Measurements from ENCODE around the gene ATG101.

The ATG101 gene

DNA sequence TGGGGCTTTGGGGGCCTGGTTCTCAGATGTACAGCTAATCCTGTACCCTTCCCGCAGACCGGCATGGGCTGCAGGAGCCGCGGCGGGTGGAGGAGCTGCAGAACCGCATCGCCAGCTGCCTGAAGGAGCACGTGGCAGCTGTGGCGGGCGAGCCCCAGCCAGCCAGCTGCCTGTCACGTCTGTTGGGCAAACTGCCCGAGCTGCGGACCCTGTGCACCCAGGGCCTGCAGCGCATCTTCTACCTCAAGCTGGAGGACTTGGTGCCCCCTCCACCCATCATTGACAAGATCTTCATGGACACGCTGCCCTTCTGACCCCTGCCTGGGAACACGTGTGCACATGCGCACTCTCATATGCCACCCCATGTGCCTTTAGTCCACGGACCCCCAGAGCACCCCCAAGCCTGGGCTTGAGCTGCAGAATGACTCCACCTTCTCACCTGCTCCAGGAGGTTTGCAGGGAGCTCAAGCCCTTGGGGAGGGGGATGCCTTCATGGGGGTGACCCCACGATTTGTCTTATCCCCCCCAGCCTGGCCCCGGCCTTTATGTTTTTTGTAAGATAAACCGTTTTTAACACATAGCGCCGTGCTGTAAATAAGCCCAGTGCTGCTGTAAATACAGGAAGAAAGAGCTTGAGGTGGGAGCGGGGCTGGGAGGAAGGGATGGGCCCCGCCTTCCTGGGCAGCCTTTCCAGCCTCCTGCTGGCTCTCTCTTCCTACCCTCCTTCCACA, 11.0 kb upstream of the ATG101 start:
- DNase-seq, result peak; percentile 33

DNA sequence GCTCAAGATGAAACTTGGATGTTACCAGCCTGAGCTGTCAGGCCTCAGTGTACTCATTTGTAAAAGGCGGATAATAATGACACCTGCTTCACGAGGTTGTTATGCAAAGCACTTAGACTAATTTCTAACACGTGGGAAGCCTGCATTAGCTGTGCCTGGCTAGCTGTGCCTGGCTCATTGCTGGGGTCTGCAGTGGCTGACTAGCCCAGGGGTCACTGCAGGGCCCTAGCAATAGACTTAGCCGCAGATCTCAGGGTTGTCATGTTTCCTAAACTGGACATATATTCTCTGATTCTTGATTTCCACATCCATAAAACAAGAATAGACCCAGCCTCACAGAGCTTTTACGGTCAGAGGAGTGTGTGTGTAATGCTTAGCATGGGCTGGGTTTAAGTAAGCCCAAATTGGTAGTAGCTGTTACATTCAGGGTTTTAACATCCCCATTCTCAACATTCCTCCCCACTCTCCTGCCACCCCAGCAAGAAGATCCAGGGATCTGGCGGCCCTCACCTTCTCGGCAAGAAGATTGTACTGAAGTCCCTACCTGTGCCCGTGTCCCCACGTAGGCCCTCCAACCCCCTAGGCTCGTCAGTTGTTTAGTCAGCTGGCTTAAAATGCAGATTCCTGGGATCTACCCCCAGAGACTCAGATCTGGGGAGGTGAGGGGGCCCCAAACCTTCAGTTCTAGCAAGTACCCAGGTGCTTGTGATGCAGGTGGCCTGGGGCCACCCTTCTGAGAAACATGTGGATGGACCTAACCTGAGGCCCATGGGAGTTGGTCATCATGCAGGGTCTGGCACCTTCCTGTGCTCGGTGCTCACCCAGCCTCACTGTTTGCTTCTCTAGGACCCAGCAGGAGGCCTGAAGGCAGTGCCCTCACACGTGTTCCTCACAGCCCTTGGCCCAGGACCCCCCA, 9.9 kb upstream of the ATG101 start:
- no peak for DNase-seq

DNA sequence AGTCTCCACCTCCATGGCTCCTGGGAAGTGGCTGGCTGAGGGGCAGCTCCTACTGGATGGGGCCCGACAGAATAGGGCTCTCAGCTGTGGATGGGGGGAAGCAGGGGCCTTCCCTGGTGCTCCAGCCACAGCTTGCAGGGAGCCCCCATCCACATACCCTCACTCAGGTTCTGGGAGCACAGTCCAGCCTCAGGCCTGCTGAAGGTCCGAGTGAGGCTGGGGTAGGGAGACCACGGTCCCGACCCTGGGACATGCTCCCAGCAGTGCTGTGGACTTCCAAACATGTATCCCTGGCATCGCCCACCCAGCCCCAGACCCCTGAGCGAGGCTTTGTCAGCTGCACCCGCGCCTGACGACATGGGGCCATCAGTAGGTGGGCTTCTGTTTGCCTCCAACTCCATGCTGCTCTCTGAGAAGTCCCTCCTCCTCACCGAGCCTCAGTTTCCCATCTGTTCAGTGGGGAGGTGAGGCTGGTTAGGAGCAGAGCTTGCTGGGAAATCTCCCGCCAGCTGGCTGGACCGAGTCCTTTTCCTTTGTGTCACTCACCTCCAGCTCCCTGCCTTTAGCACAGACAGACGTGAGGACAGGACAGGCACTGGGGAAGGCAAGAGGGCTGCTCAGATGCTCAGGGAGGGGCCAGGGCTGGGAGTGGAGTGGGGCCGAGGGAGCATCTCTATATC, 9.1 kb upstream of the ATG101 start:
- no peak for DNase-seq

DNA sequence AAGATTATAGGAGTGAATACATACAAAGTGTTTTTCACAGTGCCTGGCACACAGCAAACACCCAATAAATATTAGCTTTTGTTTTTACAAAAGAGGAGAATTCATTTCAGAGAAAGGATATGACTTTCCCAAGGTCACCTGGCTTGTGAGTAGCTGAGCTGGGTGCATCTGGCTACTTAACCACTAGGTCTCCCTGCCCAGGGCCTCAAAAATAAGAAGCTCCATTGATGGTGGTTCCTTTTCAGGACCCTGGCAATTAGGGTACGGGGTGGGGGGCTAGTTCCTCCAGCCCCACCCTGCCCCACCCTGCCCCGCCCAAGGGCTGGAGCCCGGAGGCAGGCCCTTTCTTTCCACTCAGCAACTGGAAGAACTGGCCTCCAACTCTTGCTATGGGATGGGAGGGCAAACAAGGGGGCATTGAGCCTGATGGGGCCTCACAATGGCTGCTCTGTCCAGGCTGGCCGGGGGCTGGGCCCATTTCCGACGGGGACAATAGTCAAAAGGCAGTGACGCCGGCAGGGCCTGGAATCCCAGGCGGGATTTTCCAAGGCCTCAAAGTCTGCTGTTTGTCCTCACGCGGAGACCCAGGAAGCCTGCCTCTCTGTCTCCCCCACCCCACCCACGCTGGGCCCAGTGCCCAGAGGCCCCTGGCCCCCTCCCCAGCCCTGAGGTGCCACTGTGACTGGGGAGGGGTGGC, 8.2 kb upstream of the ATG101 start:
- DNase-seq, result no peak

DNA sequence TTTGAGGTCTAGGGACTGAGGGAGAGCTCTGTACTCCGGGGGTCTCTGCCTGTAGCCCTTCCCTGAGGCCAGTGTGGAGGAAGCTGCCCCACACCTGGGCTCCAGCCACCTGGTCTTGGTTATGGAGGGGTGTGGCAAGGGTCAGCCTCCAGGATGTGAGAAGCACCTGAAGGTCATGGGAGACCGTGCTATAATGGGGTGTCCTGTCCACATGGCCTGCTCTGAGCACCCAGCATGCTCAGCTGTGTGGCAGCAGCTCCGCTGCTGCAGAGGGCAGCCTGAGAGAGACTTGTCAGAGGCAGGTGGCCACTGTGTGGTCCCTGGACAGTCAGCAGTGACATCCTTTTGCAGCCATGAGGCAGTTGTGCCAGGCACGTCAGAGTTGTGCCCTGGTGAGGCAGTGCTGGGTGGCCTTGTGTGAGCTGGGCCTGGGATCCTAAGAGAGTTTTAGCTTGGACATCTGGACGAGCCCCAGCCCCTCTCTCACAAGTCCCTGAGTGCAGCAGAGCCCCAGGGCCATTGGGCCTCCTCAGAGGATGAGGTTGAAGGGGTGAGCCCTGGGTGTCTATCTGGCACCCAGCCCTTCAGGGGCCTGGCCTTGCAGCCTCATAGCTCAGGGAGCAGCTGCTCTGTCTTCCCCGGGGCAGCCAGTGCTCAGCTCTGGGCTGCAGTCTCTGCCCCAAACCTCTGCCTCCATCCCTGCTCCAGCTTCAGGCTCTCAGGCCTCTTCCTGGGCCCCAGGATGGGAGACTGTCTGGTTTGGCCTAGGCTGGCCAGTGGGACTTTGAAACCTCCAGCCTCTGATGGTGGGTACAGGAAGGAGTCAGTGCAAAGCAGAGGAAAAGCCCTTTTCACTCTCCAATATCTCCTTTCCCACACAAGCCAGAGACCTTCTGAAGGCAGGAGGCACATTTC, 7.4 kb upstream of the ATG101 start:
- peak; percentile 32 for DNase-seq

DNA sequence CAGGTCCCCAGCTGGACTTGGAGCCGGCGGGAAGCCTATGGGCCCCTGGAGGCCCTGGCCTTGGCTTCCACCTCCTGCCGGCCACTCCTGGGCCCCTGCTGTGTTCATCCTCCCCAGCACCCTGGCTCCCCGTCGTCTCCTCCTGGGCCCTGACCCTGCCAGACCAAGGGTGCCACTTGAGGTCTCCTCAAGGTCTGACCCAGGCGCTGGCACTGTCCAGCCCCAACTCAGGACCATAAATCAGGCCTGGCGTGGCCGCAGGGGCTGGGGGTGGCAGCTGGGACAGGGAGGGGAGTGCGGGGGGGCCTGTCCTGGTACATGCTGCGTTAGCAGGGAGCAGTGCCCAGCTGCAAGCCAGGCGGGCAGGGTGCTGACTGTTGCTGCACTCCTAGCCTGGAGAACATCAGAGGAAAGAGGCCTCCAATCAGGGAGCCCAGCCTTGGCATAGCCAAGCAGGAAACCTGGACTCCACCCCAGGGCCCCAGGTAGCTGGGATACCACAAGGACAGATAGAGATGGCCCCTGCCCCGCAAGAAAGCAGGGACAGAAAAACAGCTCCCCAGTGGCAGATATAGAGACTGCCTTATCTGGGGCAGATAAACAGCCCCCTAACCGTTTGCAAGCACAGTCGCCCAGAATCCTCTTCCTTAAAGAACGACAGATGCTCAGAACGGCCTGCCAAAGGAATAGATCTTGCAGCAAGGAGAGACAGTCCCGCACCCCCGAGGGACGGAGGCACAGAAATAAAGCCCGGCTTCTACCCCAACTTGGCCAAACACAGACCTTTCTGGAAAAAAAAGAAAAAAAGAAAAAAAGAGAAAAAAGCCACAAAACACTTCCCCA, 6.5 kb upstream of the ATG101 start:
- no peak for DNase-seq

DNA sequence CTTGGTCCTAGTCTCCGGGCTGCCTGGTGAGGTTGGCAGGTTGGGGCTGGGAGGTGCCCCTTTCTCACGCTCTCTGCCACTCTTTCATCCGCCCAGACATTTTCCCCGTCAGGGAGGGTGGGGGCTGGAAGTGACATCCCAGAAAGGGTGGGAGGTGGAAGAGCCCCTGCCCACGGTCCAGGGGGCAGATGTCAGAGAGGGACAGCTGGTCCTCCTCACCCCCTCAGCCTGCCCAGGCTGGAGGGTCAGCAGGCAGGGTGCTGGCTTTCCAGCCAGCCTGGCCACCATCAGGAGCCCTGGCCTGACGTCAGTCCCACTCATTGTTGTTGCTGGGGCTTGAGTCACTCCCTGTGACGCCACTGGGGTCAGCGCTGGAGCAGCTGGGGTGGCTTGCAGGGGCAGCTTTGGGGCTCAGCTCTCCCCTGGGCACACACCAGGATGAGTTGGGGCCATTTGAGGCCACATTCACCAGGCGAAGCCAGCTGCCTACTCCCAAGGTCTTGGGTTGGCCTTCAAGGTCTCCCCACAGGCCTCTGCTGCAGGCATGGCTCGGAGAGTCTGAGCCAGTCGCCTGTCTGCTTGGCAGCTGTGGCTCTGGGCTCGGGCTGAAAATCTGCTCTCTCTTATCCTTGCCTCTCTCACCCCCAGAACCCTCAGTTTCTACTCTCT, 5.7 kb upstream of the ATG101 start:
- DNase-seq, result peak; percentile 58

DNA sequence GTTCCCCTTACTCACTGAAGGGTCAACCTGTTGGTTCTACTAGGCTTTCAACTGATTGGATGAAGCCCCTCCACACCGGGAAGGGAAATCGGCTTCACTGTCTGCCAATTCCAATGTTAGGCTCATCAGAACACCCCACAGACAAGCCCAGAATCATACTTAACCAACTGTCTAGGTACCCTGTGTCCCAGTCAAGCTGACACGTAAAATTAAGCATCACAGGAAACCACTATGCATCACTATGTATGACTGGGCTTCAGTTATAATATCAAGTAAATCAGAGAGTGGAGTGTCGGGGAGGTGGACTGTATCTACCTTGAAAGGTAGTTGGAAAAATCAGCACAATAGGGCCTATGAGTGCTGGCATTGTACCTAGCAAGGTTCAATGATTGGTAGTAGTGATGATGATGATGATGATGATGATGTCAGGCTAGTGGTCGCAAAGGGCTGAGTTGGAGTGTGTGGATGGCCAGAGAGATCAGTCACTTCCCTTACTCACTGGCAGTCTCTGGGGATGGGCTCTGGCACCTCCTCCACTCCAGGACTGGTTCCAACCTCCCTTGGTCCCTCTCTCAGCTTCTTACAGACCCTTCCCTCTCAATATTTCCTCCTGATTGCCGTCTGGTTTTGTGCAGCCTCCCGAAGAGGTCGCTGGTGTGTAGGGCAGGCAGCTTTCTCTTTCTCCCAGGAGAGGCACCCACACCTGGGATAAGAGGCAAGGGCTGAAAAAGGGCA, 3.3 kb upstream of the ATG101 start:
- peak; percentile 11 for DNase-seq

DNA sequence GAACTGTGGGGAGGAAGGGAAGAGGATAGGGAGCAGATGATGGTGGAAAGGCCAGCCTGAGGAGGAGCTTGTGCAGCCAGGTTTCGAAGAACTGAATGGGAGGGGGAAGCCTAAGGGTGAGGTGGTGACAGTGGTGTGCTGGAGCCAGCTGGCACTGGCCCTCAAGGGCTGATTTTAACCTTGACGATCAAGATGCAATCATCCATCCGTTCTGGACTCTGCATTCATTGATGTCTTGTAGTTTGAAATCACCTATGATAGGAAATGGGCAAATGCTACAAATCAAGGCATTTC, 2.8 kb upstream of the ATG101 start:
- no peak for DNase-seq

DNA sequence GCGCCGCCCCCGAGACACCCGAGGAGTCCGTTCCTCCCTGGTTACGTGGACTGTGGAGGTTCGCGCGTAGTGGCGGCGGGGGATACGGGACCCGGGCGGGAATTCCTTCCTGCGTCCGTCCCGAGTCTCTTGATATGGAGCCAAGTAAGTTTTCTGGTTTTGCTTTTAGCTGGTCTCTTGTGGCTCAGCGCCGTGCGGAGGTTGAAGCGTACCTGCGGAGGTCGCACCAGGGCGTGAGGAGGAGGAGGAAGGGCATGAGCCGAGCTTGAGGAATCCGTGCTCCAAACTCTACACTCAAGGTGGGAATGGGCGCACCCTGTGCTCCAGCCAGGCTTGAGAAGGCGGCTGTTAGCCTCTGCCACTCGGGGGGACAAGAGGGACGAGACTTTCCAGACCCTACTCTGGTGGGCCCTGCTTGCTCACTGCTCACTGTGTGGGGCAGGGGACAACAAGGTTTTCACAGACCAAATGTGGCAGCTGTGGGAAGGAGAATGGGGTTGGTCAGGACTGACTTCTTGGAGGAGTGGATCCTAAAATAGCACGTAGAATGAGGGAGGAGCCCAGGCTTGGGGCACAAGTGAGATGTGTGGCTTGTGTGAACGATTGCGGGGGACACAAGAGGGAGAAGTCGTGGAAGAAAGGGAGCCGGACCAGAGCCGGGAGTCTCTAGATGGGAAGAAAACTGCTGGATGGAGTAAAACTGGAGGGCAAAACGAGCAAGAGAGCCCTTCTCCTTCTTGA, 577 bp downstream of the ATG101 start:
- DNase-seq, result no peak

DNA sequence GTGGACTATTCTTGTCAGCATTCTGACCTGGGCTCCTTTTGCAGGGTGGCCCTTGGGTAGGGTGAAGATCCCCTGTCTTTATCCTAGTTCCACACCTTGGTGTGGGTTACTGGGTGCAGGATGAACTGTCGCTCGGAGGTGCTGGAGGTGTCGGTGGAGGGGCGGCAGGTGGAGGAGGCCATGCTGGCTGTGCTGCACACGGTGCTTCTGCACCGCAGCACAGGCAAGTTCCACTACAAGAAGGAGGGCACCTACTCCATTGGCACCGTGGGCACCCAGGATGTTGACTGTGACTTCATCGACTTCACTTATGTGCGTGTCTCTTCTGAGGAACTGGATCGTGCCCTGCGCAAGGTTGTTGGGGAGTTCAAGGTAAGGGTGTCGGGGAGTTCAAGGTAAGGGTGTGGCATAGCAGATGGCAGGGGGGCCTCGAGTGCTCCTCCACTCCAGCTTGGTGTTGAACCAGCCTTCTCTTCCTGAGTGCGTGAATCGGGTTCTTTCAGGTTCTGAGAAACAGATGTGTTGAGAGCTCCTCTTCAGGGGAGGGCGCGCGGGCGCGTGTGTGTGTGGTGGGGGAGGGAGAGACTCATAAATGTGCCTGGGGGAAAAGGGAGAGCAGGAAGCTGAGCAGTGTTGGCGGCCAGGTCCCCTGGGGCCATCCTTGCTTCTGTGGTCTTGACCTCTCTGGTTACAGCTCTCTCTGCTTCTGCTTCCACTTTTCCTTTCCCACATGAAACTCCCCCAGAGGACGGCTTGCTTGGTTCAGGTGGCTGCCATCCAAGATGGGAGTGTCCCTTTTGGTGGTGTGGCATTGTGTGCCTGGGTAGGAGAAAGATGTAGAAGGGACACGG, 4.0 kb downstream of the ATG101 start:
- DNase-seq, result no peak

DNA sequence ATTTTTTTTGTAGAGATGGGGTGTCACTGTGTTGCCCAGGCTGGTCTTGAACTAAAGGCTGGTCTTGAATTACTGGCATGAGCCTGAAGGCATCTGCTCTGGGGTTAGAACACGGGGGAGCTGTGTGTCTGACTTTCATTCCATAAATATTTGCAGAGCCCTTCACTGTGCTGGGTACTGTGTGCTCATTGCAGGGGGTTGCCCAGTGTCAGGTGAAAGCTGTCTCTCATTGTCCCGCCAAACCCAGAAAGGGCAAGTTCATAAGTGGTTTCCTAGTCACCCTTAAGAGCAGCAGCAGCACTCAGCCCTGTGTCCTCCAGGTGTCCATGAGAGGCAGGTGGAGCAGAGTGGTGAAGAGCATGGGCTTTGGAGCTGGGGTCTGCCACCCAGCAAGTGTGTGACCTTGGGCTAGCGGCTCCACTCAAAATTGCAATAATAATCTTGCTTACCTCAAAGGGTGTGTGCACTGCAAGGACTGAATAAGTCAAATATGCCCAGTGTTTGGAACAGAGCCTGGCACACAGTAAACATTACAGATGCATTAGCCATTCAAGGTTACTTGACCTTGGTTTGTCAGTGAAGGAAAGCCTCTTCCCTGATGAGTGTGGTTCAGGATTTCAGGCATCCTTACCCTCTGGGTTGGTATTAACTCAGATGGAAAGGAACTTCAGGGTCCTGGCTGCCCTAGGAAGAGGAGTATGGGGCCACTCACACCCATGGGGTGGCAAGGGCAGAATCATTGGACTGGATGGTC, 5.4 kb downstream of the ATG101 start:
- peak; percentile 48 for DNase-seq

DNA sequence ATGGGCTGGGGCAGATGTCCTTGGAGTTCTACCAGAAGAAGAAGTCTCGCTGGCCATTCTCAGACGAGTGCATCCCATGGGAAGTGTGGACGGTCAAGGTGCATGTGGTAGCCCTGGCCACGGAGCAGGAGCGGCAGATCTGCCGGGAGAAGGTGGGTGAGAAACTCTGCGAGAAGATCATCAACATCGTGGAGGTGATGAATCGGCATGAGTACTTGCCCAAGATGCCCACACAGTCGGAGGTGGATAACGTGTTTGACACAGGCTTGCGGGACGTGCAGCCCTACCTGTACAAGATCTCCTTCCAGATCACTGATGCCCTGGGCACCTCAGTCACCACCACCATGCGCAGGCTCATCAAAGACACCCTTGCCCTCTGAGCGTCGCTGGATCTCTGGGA, 7.0 kb downstream of the ATG101 start:
- no peak for DNase-seq

DNA sequence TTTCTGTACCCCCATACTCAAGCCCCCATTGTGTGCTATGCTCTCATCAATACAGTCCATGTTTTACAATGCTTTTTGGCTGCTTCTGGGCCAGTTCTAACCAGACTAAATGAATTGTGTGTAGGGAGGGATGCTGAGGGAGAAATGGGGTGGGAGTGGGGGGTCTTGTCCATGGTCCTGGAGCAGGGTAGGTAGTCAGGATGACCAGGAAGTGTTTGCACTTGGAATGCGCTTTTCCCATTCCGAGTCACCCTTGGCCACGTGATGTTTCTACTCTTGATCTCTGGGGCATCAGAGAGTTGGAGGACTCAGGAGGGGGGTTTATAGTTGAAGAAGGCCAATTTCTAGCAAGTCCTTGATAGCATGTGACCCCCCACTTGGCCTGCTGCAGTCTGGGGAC, 8.5 kb downstream of the ATG101 start:
- no peak for DNase-seq

DNA sequence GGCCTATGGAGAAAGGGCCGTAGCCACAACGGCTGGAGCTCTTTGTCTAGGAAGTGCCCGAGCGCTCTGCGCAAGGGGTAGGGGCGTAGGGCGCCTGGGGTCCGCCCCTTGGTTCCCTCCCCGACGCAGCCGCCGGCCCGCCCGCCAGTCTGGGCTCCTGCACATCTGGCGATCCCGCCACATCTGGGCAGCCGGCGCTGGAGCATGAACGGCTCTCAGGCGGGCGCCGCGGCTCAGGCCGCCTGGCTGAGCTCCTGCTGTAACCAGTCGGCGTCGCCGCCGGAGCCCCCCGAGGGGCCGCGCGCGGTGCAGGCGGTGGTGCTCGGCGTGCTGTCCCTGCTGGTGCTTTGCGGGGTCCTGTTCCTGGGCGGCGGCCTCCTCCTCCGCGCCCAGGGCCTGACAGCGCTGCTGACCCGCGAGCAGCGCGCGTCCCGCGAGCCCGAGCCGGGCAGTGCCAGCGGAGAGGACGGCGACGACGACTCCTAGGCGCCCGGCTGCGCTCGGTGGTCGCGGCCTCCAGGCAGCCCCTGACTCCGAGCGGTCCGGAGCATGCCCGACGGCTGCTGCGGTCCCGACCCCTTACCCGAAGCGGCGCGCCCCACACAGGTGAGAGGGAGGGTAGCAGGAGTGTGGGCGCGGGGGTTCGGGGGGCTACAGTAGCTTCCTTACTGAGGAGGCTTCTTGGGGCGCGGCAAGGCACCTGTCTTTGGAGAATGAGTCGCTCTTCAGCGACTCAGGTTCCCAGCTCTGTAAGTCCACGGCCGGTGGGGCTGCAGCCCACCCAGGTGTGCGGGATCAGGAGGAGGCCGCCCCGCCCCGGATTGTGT, 10.0 kb downstream of the ATG101 start, which contains the start of gene SMIM41:
TSS of gene SMIM41 (plus strand) at position 129 of the 827 bp plus-strand sequence. CDS start at position 205, 76 bp downstream.
- no peak for DNase-seq

Measured in SHP77 treated with DMSO at 0.1 percent for 48 hours (cell line).